ENCODE results near the gene SLC38A1.

GRCh38 chr12:46183112-46183511 lies 85.7 kb downstream of the SLC38A1 start:
- TF ChIP-seq EZH2 (IDR thresholded peaks at IDR 0.05; ENCODE audit: low read length, unreplicated experiment), result no peak
- TF ChIP-seq CTCF (conservative IDR thresholded peaks at IDR 0.05; ENCODE audit: low read depth, low read length), result no peak
- no peak for TF ChIP-seq EZH2phosphoT487 (IDR thresholded peaks at IDR 0.05; ENCODE audit: borderline replicate concordance, low read length)
